ENCODE measurements around the gene NDUFAF2.

DNA sequence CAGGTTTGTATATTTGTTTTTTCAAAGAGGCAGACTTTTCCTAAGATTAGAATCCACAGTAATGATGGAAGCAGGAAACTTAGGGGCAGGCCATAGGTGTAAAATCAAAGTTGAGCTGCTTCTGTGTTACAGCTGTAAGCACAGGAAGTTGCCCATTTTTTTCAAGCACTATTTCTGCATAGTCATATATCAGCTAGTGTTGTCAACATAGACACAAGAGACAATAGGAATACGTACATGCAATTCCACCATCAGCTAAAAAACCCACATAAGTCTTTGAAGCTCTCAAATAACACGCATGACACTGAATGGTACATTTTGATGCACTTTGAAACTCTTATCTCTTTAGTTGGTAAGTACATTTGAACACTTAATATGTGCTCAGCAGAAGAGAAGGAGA, 237.4 kb downstream of the NDUFAF2 start:
- no peak for TF ChIP-seq EZH2phosphoT487 (IDR thresholded peaks at IDR 0.05; ENCODE audit: low read depth)
- TF ChIP-seq, protein P1, sequence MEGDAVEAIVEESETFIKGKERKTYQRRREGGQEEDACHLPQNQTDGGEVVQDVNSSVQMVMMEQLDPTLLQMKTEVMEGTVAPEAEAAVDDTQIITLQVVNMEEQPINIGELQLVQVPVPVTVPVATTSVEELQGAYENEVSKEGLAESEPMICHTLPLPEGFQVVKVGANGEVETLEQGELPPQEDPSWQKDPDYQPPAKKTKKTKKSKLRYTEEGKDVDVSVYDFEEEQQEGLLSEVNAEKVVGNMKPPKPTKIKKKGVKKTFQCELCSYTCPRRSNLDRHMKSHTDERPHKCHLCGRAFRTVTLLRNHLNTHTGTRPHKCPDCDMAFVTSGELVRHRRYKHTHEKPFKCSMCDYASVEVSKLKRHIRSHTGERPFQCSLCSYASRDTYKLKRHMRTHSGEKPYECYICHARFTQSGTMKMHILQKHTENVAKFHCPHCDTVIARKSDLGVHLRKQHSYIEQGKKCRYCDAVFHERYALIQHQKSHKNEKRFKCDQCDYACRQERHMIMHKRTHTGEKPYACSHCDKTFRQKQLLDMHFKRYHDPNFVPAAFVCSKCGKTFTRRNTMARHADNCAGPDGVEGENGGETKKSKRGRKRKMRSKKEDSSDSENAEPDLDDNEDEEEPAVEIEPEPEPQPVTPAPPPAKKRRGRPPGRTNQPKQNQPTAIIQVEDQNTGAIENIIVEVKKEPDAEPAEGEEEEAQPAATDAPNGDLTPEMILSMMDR (IDR thresholded peaks at IDR 0.05; ENCODE audit: low read depth, low read length): no peak
